Spleen (tissue), 11 donors: ENCODE data around the gene ANKEF1. TPM values are rescaled to one million over a fixed set of nuclear protein-coding genes. Genes with fewer than 3 reads are reported as not detected.

Source experiments
- DNase-seq: peaks from one replicate; pipeline ENCODE4 v3.0.0-alpha.2; 2020
- H3K27ac ChIP-seq, 8 donors: fragments of 200-600 bp; sonication (generic) in 7 of 8; 1 replicate in 4 of 8; 2 replicates in 4 of 8; pipeline versions ENCODE4 v1.5.0 to v1.8.0; 2016 to 2021; ENCODE audit warnings: inconsistent platforms in 4 of 8, mild to moderate bottlenecking in 4 of 8, moderate library complexity in 1 of 8
- H3K27me3 ChIP-seq, 7 donors: fragments of 200-600 bp; sonication (generic) in 6 of 7; replicated peaks in 1 of 7; 1 replicate in 4 of 7; 2 replicates in 3 of 7; pipeline versions ENCODE4 v1.5.0 to v1.8.0; 2016 to 2021; ENCODE audit warnings: inconsistent platforms in 3 of 7, mild to moderate bottlenecking in 1 of 7
- H3K36me3 ChIP-seq, 6 donors: fragments of 200-600 bp; sonication (generic) in 5 of 6; 1 replicate in 4 of 6; 2 replicates in 2 of 6; pipeline versions ENCODE4 v1.5.0 to v1.8.0; 2016 to 2021; ENCODE audit warnings: inconsistent platforms in 2 of 6
- H3K4me1 ChIP-seq, 6 donors: fragments of 200-600 bp; sonication (generic) in 5 of 6; 1 replicate in 3 of 6; 2 replicates in 3 of 6; pipeline versions ENCODE4 v1.5.0 to v1.8.0; 2016 to 2021; ENCODE audit warnings: inconsistent platforms in 3 of 6
- H3K4me3 ChIP-seq, 8 donors: fragments of 200-600 bp; sonication (generic) in 7 of 8; 1 replicate in 4 of 8; 2 replicates in 4 of 8; pipeline versions ENCODE4 v1.5.0 to v1.8.0; 2016 to 2021; ENCODE audit warnings: inconsistent platforms in 4 of 8, mild to moderate bottlenecking in 4 of 8, moderate library complexity in 2 of 8
- H3K9me3 ChIP-seq, 8 donors: fragments of 200-600 bp; sonication (generic) in 7 of 8; 1 replicate in 4 of 8; 2 replicates in 4 of 8; pipeline versions ENCODE4 v1.5.0 to v1.8.0; 2016 to 2021; ENCODE audit warnings: inconsistent platforms in 4 of 8
- CTCF ChIP-seq, 11 experiments: fragments of 200-600 bp in 7 of 11; fragments of 450-650 bp in 4 of 11; sonication (generic) in 4 of 11; IDR thresholded peaks in 8 of 11; conservative IDR thresholded peaks in 3 of 11; 1 replicate in 7 of 11; 2 replicates in 4 of 11; pipeline versions ENCODE4 v1.4.0 to v1.8.0; 2016 to 2021; ENCODE audit warnings: antibody characterized with exemption in 11 of 11, inconsistent platforms in 4 of 11, mild to moderate bottlenecking in 1 of 11
- POLR2A ChIP-seq, 3 donors: fragments of 450-650 bp; IDR thresholded peaks; one replicate each; pipeline ENCODE4 v1.5.1; 2017; ENCODE audit warnings: antibody characterized with exemption in 3 of 3, mild to moderate bottlenecking in 1 of 3
- POLR2AphosphoS5 ChIP-seq, 3 donors: sonication (generic); formaldehyde crosslinking; IDR thresholded peaks; one replicate each; pipeline ENCODE4 v1.5.1; 2017; ENCODE audit warnings: antibody characterized with exemption in 3 of 3
- whole genome bisulfite sequencing, 5 donors: extraction: QIAGEN DNeasy Blood & Tissue Kit in 3 of 5; methylation state at CpG; one replicate each; pipeline versions ENCODE4 v1.1.5 to v1.1.7; 2013 to 2018; 5-methylcytosine and 5-hydroxymethylcytosine counted together
- intact Hi-C: fragments of 100-400 bp; cut with DNase I; formaldehyde crosslinking; loops from one replicate; pipeline ENCODE4 v1.15.0; 2023; ENCODE audit warnings: low total_unique reads
- polyA plus RNA-seq, 3 donors: library from polyadenylated mRNA; stranded (reverse); fragments of 200-250 nt; gene quantifications; one replicate each; pipeline ENCODE4 v1.2.1, GENCODE V29; 2013
- total RNA-seq, 7 donors: library from RNA; depleted of rRNA in 3 of 7; stranded (reverse); fragments of >200 nt in 3 of 7; fragmentation: NEBNext Ultra II Directional in 4 of 7; extraction: Animal tissue kit (Norgen Biotek cat#: 25700) in 4 of 7; gene quantifications; one replicate each; pipeline versions ENCODE4 v1.1.0 to v1.2.1, GENCODE V29; 2016 to 2021
- donor health status: healthy with polysubstance abuse.
- donor health status: DM: no; HTN: no; CAD: no; lungs with moderate emphysema.
- donor health status: DM: no; HTN: no; CAD: no.
- donor health status: Bipolar disorder and iron deficiency.
- donor health status: healthy.
- donor health status: DM: no; HTN: no; CAD: no.
- donor health status: DM: yes; HTN: yes; CAD: no.

Gene ANKEF1
- total and polyA plus RNA-seq, 10 donors, result 0.58 to 3.2 (median 2.1) TPM

DNA sequence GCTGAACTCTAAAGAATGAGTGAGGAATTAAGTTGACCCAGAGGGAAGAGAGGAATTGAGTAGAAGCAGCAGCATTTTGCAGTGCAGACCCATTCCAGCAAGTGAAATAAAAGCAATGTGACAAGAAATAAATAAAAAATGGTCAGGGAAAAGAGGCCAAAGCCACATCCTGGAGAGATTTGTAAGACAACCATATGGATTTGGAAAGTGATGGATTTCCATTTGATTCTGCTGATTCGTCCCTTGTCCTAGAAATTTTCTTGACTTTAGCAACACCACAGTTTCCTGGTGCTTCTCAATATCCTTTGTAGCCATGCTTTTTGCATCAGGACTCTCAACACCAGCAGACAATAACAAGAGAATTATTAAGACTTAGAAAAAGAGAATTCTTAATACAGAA, 29.8 kb downstream of the ANKEF1 start:
- H3K4me1 ChIP-seq, result peaks cover 0 to 11% (median 3%) of the 10 kb centered on the region in 6 donors
- no peak for DNase-seq
- H3K9me3 ChIP-seq, result no peaks in the 10 kb centered on the region
- TF ChIP-seq POLR2AphosphoS5 (IDR thresholded peaks at IDR 0.05), result no peak
- no peak for TF ChIP-seq CTCF (IDR thresholded peaks at IDR 0.05 in 8 of 11, conservative IDR thresholded peaks at IDR 0.05 in 3 of 11)
- TF ChIP-seq POLR2A (IDR thresholded peaks at IDR 0.05), result no peak
- peaks cover 0 to 21% (median 0%) of the 10 kb centered on the region in 7 donors for H3K27me3 ChIP-seq
- 62 to 79% (median 68%) methylated on average over 1 of the region's 1 CpG for WGBS, 5 donors
- H3K4me3 ChIP-seq, result no peak overlapping the region
- H3K36me3 ChIP-seq, result no peaks in the 10 kb centered on the region
- no peak overlapping the region for H3K27ac ChIP-seq
- intact Hi-C loops, result no loop called here

DNA sequence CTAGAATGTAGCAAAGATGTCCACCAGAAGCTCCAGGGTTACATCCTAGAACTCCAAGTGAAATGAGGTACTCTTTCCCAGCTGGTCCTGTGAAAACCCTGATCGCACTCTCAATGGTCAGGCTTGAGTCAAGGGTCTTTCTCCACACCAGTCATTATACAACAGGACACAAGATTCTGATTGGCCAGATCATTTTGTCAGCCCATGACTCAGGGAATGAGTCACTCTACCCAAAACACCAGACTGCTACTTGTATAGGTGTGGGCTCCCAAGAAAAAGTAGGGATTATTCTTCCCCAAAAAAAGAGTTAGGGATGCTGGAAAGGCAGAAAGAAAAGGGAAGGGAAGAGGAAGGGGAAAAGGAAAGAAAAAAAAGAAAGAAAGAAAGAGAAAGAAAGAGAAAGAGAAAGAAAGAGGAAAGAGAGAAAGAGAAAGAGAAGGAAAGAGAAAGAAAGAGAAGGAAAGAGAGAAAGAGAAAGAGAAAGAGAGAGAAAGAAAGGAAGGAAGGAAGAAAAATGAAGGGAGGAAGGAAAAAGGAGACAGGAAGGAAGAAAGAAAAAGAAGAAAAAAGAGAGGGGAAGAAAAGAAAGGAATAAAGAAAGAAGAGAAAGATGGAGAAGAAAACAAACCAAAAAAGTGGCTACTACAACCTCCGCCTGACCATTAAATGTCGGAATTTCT, 30.5 kb downstream of the ANKEF1 start:
- H3K4me3 ChIP-seq, result no peak overlapping the region
- intact Hi-C loops, result no loop called here
- no peak overlapping the region for H3K27ac ChIP-seq
- H3K4me1 ChIP-seq, result peaks cover 0 to 5% (median 1%) of the 10 kb centered on the region in 6 donors
- TF ChIP-seq POLR2AphosphoS5 (IDR thresholded peaks at IDR 0.05) (no peak), CTCF (IDR thresholded peaks at IDR 0.05 in 8 of 11, conservative IDR thresholded peaks at IDR 0.05 in 3 of 11) (no peak), POLR2A (IDR thresholded peaks at IDR 0.05) (no peak)
- H3K9me3 ChIP-seq, result no peaks in the 10 kb centered on the region
- no peak for DNase-seq
- WGBS, 5 donors, result 91 to 97% (median 96%) methylated on average over 3 of the region's 3 CpGs
- H3K27me3 ChIP-seq, result peaks cover 0 to 21% (median 0%) of the 10 kb centered on the region in 7 donors
- H3K36me3 ChIP-seq, result no peaks in the 10 kb centered on the region

GRCh38 chr20:10067321-10067720, 32.5 kb downstream of the ANKEF1 start:
- no peak for TF ChIP-seq POLR2AphosphoS5 (IDR thresholded peaks at IDR 0.05)
- TF ChIP-seq CTCF (IDR thresholded peaks at IDR 0.05 in 8 of 11, conservative IDR thresholded peaks at IDR 0.05 in 3 of 11), result no peak
- TF ChIP-seq POLR2A (IDR thresholded peaks at IDR 0.05), result no peak
- no peak overlapping the region for H3K4me3 ChIP-seq
- intact Hi-C loops, result no loop called here
- no peaks in the 10 kb centered on the region for H3K9me3 ChIP-seq
- no peak overlapping the region for H3K27ac ChIP-seq
- H3K27me3 ChIP-seq, result peaks cover 0 to 17% (median 0%) of the 10 kb centered on the region in 7 donors
- no peak for DNase-seq
- WGBS, 5 donors, result 48 to 74% (median 67%) methylated on average over 2 of the region's 2 CpGs
- no peaks in the 10 kb centered on the region for H3K36me3 ChIP-seq
- no peaks in the 10 kb centered on the region for H3K4me1 ChIP-seq

- WGBS, 5 donors, result 39 to 67% (median 55%) methylated on average over 2 of the region's 2 CpGs
- no peak overlapping the region for H3K4me3 ChIP-seq
- H3K4me1 ChIP-seq, result no peaks in the 10 kb centered on the region
- H3K9me3 ChIP-seq, result no peaks in the 10 kb centered on the region
- intact Hi-C loops, result no loop called here
- peaks cover 0 to 14% (median 0%) of the 10 kb centered on the region in 7 donors for H3K27me3 ChIP-seq
- no peaks in the 10 kb centered on the region for H3K36me3 ChIP-seq
- no peak overlapping the region for H3K27ac ChIP-seq
- TF ChIP-seq POLR2AphosphoS5 (IDR thresholded peaks at IDR 0.05) (no peak), POLR2A (IDR thresholded peaks at IDR 0.05) (no peak), CTCF (IDR thresholded peaks at IDR 0.05 in 8 of 11, conservative IDR thresholded peaks at IDR 0.05 in 3 of 11) (no peak)
- no peak for DNase-seq
Measured at GRCh38 chr20:10074513-10074912, 39.7 kb downstream of the ANKEF1 start.
